H9 (cell line): Measurements from ENCODE around the gene PAXX. TPM values are rescaled to one million over a fixed set of nuclear protein-coding genes. Genes with fewer than 3 reads are reported as not detected.

Experiments
- DNase-seq: peaks from one replicate; pipeline ENCODE4 v3.0.0-alpha.2; 2017
- H2AFZ ChIP-seq: one replicate; pipeline ENCODE4 v1.6.1; 2013; ENCODE audit warnings: mild to moderate bottlenecking, low read length, control low read depth, moderate library complexity
- H2AK5ac ChIP-seq: 2 replicates; pipeline ENCODE4 v1.6.1; 2013; ENCODE audit warnings: low read length, control low read depth, mixed read lengths; ENCODE audit not compliant: insufficient read length
- H2BK120ac ChIP-seq: one replicate; pipeline ENCODE4 v1.6.1; 2013; ENCODE audit warnings: low read depth, mild to moderate bottlenecking, low read length, control low read depth, inconsistent platforms; ENCODE audit not compliant: poor library complexity, severe bottlenecking
- H2BK12ac ChIP-seq: 2 replicates; pipeline ENCODE4 v1.6.1; 2013; ENCODE audit warnings: low read length, control low read depth, mixed read lengths, low read depth; ENCODE audit not compliant: insufficient read length
- H2BK15ac ChIP-seq: 2 replicates; pipeline ENCODE4 v1.6.1; 2013; ENCODE audit warnings: low read depth, low read length, control low read depth
- H2BK20ac ChIP-seq: one replicate; pipeline ENCODE4 v1.6.1; 2013; ENCODE audit warnings: low read depth, mild to moderate bottlenecking, low read length, control low read depth, inconsistent platforms; ENCODE audit not compliant: poor library complexity, severe bottlenecking
- H2BK5ac ChIP-seq: 2 replicates; pipeline ENCODE4 v1.6.1; 2013; ENCODE audit warnings: low read length, control low read depth, mixed read lengths; ENCODE audit not compliant: insufficient read length
- H3K14ac ChIP-seq: 2 replicates; pipeline ENCODE4 v1.6.1; 2013; ENCODE audit warnings: low read length, control low read depth; ENCODE audit not compliant: insufficient read depth
- H3K18ac ChIP-seq: 2 replicates; pipeline ENCODE4 v1.6.1; 2013; ENCODE audit warnings: low read depth, mild to moderate bottlenecking, mixed read lengths, low read length, control low read depth; ENCODE audit not compliant: insufficient read length
- H3K23ac ChIP-seq: 2 replicates; pipeline ENCODE4 v1.6.1; 2013; ENCODE audit warnings: low read length, control low read depth, mixed read lengths, low read depth; ENCODE audit not compliant: insufficient read length
- H3K23me2 ChIP-seq: 2 replicates; pipeline ENCODE4 v1.6.1; 2013; ENCODE audit warnings: low read depth, mild to moderate bottlenecking, mixed read lengths, low read length, control low read depth; ENCODE audit not compliant: insufficient read length, poor library complexity, severe bottlenecking
- H3K27ac ChIP-seq: 2 replicates; pipeline ENCODE4 v1.5.1; 2013; ENCODE audit warnings: low read length, control low read depth, mixed read lengths, low read depth; ENCODE audit not compliant: insufficient read length
- H3K27me3 ChIP-seq: 2 replicates; pipeline ENCODE4 v1.6.1; 2013; ENCODE audit warnings: low read length, control low read depth, inconsistent platforms; ENCODE audit not compliant: insufficient read depth
- H3K4ac ChIP-seq: 2 replicates; pipeline ENCODE4 v1.6.1; 2013; ENCODE audit warnings: low read depth, mild to moderate bottlenecking, control low read depth, inconsistent platforms, low read length, moderate library complexity
- H3K4me1 ChIP-seq: 2 replicates; pipeline ENCODE4 v1.6.1; 2013; ENCODE audit warnings: low read length, control low read depth, inconsistent platforms; ENCODE audit not compliant: insufficient read depth
- H3K4me2 ChIP-seq: 2 replicates; pipeline ENCODE4 v1.6.1; 2013; ENCODE audit warnings: low read length, control low read depth, mixed read lengths; ENCODE audit not compliant: insufficient read length, insufficient read depth
- H3K56ac ChIP-seq: 2 replicates; pipeline ENCODE4 v1.6.1; 2013; ENCODE audit warnings: low read depth, mild to moderate bottlenecking, mixed read lengths, low read length, control low read depth; ENCODE audit not compliant: insufficient read length
- H3K79me1 ChIP-seq: 2 replicates; pipeline ENCODE4 v1.6.1; 2013; ENCODE audit warnings: low read depth, mild to moderate bottlenecking, moderate library complexity, low read length, control low read depth, inconsistent platforms; ENCODE audit not compliant: insufficient read depth, poor library complexity, severe bottlenecking
- H3K79me2 ChIP-seq: 2 replicates; pipeline ENCODE4 v1.6.1; 2013; ENCODE audit warnings: low read length, control low read depth, inconsistent platforms; ENCODE audit not compliant: insufficient read depth
- H3K9ac ChIP-seq: 2 replicates; pipeline ENCODE4 v1.6.1; 2013; ENCODE audit warnings: low read length, control low read depth, mixed read lengths; ENCODE audit not compliant: insufficient read length; ENCODE audit errors: extremely low read depth
- H3K9me3 ChIP-seq: one replicate; pipeline ENCODE4 v1.6.1; 2013; ENCODE audit warnings: low read depth, low read length, inconsistent platforms; ENCODE audit not compliant: control insufficient read depth
- H3T11ph ChIP-seq: one replicate; pipeline ENCODE4 v1.6.1; 2013; ENCODE audit warnings: mild to moderate bottlenecking, low read length, control low read depth, inconsistent platforms
- H4K20me1 ChIP-seq: one replicate; pipeline ENCODE4 v1.6.1; 2013; ENCODE audit not compliant: control insufficient read depth, insufficient read length, insufficient read depth
- H4K5ac ChIP-seq: 2 replicates; pipeline ENCODE4 v1.6.1; 2013; ENCODE audit warnings: low read depth, mild to moderate bottlenecking, mixed read lengths, low read length, control low read depth; ENCODE audit not compliant: insufficient read length
- H4K8ac ChIP-seq: replicated peaks from 2 replicates; pipeline ENCODE4 v1.6.1; 2013; ENCODE audit warnings: low read length, control low read depth, mixed read lengths, low read depth; ENCODE audit not compliant: insufficient read length
- H4K91ac ChIP-seq: 2 replicates; pipeline ENCODE4 v1.6.1; 2013; ENCODE audit warnings: low read depth, mild to moderate bottlenecking, moderate library complexity, mixed read lengths, low read length, control low read depth; ENCODE audit not compliant: insufficient read length
- H3K27ac Mint-ChIP-seq, 3 experiments: 2 replicates in 2 of 3; 3 replicates in 1 of 3; pipeline ENCODE4 v1.8.0; 2020 to 2021; ENCODE audit warnings: mixed read lengths in 3 of 3, mild to moderate bottlenecking in 1 of 3, moderate library complexity in 1 of 3
- H3K27me3 Mint-ChIP-seq: 2 replicates; pipeline ENCODE4 v1.8.0; 2021; ENCODE audit warnings: low read depth, mild to moderate bottlenecking, moderate library complexity, mixed read lengths
- H3K36me3 Mint-ChIP-seq, 3 experiments: 2 replicates in 2 of 3; 3 replicates in 1 of 3; pipeline ENCODE4 v1.8.0; 2020 to 2021; ENCODE audit warnings: low read depth in 3 of 3, mixed read lengths in 3 of 3; ENCODE audit not compliant: insufficient read depth in 1 of 3
- H3K4me1 Mint-ChIP-seq, 2 experiments: 2 replicates each; pipeline ENCODE4 v1.8.0; 2020; ENCODE audit warnings: mixed read lengths in 2 of 2
- H3K4me3 Mint-ChIP-seq, 2 experiments: 2 replicates in 1 of 2; 3 replicates in 1 of 2; pipeline ENCODE4 v1.8.0; 2020 to 2021; ENCODE audit warnings: mild to moderate bottlenecking in 2 of 2, mixed read lengths in 2 of 2, moderate library complexity in 1 of 2
- H3K9me3 Mint-ChIP-seq, 2 experiments: 2 replicates in 1 of 2; 3 replicates in 1 of 2; pipeline ENCODE4 v1.8.0; 2020; ENCODE audit warnings: mild to moderate bottlenecking in 2 of 2, mixed read lengths in 2 of 2, moderate library complexity in 1 of 2
- WGBS: extraction: QIAGEN DNeasy Blood & Tissue Kit; methylation state at CpG from one replicate; pipeline ENCODE4 v1.1.7; 2013; ENCODE audit warnings: missing lambda C conversion rate, low lambda C conversion rate, mixed read lengths; ENCODE audit not compliant: insufficient read length; ENCODE audit errors: extremely low coverage; 5-methylcytosine and 5-hydroxymethylcytosine counted together
- total RNA-seq: library from RNA; stranded (reverse); gene quantifications from 2 replicates; pipeline ENCODE4 v1.2.1, GENCODE V29; 2021
- TF ChIP-seq, protein P1 (sequence below): fragments of 200-600 bp; sonication (generic); conservative IDR thresholded peaks from 3 replicates; pipeline ENCODE4 v1.8.0; 2021; ENCODE audit warnings: antibody characterized with exemption, mild to moderate bottlenecking

PAXX gene
- total RNA-seq, 1 experiment from 2014 or later, result 51.2 TPM

DNA sequence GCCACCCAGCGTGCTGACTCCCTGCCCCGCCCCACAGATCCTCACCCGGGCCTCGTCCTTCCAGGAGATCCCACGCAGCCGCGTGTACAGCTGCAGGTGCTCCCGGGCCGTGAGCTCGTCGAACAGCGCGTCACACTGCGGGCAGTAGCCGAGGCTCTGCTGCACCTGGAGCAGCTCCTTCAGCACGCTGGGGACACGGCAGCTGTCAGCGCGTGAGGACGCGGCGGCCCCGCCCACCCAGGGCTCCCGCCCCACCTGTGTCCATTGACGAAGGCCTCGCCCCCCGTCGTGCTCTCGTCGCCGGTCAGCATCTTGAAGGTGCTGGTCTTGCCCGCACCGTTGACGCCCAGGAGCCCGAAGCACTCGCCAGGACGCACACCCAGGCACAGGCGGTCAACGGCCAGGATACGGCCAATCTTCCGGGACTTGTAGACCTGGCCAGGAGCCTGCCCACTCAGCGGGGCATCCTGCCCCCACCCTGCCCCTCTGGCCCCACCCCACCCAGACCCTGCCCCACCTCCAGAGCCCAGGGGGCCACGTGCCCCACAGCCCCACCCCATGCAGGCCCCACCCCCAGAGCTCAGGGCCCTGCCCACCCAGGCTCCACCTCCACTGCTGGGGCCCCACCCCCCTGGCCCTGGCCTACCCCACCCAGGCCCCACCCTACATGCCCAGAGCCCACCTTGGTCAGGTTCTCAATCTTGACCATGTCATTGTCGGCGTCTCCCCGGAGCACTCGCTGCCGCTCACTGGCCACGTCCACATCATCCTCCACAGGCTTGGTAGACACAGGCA, 17.9 kb downstream of the PAXX start:
- Histone ChIP-seq H2AFZ (no peak overlapping the region), H2BK5ac (no peak overlapping the region), H3K4me2 (no peak overlapping the region), H2BK12ac (no peak overlapping the region), H3K56ac (no peak overlapping the region), H4K5ac (no peak overlapping the region), H4K91ac (no peak overlapping the region), H2BK15ac (no peak overlapping the region), H4K20me1 (peaks cover 2% of the 10 kb centered on the region), H2AK5ac (no peak overlapping the region), H3K9me3 (no peaks in the 10 kb centered on the region), H3K18ac (no peak overlapping the region), H3K23me2 (no peaks in the 10 kb centered on the region), H3K4me1 (no peaks in the 10 kb centered on the region), H3K9ac (no peak overlapping the region), H3K79me1 (no peaks in the 10 kb centered on the region), H3K4ac (no peak overlapping the region), H2BK20ac (no peak overlapping the region), H4K8ac (no peak overlapping the region), H3K23ac (no peak overlapping the region), H3T11ph (no peak overlapping the region), H3K14ac (no peak overlapping the region), H3K79me2 (no peaks in the 10 kb centered on the region), H3K27ac (no peak overlapping the region), H3K27me3 (no peaks in the 10 kb centered on the region), H2BK120ac (no peak overlapping the region)
- TF ChIP-seq, protein P1, sequence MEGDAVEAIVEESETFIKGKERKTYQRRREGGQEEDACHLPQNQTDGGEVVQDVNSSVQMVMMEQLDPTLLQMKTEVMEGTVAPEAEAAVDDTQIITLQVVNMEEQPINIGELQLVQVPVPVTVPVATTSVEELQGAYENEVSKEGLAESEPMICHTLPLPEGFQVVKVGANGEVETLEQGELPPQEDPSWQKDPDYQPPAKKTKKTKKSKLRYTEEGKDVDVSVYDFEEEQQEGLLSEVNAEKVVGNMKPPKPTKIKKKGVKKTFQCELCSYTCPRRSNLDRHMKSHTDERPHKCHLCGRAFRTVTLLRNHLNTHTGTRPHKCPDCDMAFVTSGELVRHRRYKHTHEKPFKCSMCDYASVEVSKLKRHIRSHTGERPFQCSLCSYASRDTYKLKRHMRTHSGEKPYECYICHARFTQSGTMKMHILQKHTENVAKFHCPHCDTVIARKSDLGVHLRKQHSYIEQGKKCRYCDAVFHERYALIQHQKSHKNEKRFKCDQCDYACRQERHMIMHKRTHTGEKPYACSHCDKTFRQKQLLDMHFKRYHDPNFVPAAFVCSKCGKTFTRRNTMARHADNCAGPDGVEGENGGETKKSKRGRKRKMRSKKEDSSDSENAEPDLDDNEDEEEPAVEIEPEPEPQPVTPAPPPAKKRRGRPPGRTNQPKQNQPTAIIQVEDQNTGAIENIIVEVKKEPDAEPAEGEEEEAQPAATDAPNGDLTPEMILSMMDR, result no peak
- no peaks in the 10 kb centered on the region; the same call in 1 of the 2 replicates for H3K27me3 Mint-ChIP-seq
- no peak overlapping the region for H3K27ac Mint-ChIP-seq
- no CpG with 5 or more reads among the region's 49 CpGs for WGBS
- peaks cover 0 to 4% (median 0%) of the 10 kb centered on the region in 3 experiments; a peak in 3 of 7 replicates for H3K36me3 Mint-ChIP-seq
- DNase-seq, result no peak
- H3K4me1 Mint-ChIP-seq, result no peaks in the 10 kb centered on the region
- peaks cover 10 to 12% of the 10 kb centered on the region in 2 experiments for H3K9me3 Mint-ChIP-seq
- H3K4me3 Mint-ChIP-seq, result no peak overlapping the region
